HG03025 (cell line): Measurements from ENCODE around the gene SPTBN4.
"Not testable (repeated sequence)": the region's sequence is repeated elsewhere in the genome, so short reads cannot be mapped to it uniquely, and the experiment has no call there.

Experiments
- ATAC-seq: cut with Tn5 transposase; IDR thresholded peaks from one replicate; pipeline ENCODE4 v1.9.1; 2021; ENCODE audit warnings: mild to moderate bottlenecking, moderate library complexity; ENCODE audit not compliant: unreplicated experiment, low FRiP score

SPTBN4 gene

DNA sequence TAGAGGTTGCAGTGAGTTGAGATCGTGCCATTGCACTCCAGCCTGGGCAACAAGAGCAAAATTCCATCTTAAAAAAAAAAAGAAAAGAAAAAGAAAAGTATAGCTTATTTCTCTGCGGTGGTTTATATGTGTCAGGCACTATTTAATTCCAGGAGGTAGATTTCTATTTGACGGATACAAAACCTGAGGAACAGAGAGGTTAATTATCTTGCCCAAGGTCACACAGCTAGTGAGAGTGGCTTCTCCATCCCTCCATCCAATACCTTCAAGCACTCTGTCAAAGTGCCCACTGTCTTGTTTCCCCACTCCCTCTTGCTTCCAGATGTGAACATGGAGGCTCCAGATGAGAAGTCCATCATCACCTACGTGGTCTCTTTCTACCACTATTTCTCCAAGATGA, 34.8 kb downstream of the SPTBN4 start:
- no peak for ATAC-seq

DNA sequence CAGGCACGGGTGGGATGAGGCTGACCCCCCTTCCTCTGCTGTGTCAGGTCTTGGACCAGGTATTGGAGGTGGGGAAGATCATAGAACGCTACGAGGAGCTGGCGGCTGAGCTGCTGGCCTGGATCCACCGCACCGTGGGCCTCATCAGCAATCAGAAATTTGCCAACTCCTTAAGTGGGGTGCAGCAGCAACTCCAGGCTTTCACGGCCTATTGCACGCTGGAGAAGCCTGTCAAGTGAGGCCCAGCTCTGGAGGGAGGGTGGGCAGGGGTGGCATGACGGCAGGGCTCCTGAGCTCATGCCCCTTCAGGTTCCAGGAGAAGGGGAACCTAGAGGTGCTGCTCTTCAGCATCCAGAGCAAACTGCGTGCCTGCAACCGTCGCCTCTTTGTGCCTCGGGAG, 35.3 kb downstream of the SPTBN4 start:
- ATAC-seq = no peak

DNA sequence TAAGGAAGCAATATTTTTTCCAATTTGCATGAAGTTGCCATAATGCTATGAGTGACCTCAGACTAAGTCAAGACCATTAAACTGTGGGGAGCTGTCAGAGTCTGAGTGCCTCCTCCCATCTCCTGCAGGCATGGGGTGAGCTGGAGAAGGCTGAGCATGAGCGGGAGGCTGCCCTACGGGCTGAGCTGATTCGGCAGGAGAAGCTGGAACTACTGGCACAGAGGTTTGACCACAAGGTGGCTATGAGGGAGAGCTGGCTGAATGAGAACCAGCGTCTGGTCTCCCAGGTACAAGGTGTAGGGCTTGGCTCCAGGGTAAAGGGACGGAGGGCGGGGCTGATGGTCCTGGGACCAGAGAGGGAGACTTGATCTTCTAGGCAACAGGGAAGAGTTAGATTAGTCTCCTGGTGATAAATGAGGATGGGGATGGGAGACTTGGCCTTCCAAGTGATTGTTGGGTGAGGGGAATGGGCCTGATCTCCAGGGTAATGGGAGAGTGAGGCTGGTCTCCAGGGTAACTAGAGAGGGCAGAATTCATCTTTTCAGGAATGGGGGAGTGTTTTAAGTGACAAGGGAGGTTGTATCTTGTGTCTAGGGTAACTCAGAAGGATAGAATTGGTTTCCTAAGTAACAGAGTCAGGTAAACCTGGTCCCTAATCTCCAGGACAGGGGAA, 36.0 kb downstream of the SPTBN4 start:
- no peak for ATAC-seq

DNA sequence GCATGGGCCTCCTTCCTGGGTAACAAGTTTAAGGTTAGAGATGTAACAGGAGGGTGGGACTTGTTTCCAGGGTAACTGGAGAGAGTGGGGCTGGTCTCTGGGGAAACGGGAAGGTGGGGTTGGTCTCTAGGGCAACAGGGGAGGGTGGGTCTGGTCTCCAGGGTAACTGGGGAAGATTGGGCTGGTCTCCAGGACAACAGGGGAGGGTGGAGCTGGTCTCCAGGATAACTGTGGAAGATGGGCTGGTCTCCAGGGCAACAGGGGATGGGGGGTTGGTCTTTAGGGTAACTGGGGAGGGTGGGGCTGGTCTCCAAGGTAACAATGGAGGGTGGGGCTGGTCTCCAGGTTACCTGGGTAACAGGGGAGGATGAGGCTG, 36.5 kb downstream of the SPTBN4 start:
- ATAC-seq = no peak

DNA sequence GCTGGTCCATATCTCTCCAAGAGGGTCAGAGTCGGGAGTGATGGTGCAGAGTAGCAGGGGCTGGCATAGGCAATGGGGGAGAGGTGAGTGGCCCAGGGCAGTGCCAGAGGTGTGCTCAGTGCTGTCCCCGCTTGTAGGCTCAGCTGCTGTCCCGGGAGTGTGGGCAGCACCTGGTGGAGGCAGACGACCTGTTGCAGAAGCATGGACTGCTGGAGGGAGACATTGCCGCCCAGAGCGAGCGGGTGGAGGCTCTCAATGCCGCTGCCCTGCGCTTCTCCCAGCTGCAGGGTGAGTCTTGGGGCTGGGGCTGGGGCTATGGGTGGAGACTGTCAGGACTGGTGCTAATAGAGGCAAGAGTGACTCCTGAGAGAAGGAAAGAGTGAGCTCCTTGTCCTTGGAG, 39.3 kb downstream of the SPTBN4 start:
- ATAC-seq = no peak

DNA sequence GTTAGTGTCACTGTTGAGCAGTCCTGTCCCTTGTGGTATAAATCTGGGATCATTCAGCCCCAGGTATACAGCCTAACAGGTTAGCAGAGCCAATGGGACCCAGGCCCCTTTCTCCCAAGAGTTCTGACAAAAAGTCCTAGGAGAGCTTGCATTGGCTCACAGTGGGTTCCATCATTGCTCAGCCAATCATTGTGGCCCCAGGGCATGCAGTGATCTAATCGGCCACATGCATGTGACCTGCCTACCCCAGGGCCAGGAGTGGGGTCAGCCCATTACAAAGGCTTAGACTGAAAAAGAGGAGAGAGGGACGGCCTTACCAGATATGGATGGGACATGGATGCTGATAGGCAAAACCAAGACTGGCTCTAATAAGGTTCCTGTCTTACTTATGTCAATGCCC, 41.1 kb downstream of the SPTBN4 start:
- no peak for ATAC-seq

DNA sequence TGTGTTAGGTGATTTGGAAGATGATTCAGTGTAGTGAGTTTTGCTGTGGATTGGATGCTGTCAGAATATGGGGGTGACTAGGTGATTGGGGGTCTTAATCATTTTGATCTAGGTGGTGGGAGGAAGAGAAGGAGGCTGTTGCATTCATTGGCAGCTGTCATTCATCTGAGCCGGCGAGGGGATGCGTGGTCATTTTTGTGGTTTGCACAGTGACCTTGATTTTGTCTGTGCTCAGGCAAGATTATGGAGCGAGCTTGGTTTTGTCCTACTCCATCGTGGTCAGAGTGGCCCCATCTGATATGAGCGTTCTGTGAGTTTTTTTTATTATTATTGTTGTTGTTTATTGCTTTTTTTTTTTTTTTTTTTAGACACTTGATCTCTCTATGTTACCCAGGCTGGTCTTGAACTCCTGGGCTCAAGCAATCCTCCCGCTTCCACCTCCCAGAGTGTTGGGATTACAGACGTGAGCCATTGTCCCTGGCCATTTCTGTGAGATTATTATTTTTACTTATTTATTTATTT, 42.0 kb downstream of the SPTBN4 start:
- ATAC-seq = no peak

DNA sequence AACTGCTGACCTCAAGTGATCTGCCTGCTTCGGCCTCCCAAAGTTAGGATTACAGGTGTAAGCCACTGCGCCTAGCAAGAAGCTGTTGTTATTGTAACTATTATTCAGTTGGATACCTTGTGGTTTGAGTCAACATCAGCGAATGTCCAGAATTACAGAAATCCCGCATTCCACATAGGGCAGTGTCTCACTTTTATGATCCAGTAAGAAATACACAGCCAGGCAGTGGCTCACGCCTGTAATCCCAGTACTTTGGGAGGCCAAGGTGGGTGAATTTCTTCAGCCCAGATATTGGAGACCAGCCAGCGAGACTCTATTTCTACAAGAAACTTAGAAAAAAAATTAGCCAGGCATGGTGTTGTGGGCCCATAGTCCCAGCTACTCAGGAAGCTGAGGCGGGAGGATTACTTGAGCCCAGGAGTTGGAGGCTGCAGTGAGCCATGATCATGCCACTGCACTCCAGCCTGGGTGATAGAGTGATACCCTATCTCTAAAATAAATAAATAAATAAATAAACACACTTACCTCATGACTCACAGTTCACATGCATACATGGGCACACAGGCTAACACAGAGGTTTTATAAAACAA, 43.8 kb downstream of the SPTBN4 start:
- ATAC-seq = no peak

DNA sequence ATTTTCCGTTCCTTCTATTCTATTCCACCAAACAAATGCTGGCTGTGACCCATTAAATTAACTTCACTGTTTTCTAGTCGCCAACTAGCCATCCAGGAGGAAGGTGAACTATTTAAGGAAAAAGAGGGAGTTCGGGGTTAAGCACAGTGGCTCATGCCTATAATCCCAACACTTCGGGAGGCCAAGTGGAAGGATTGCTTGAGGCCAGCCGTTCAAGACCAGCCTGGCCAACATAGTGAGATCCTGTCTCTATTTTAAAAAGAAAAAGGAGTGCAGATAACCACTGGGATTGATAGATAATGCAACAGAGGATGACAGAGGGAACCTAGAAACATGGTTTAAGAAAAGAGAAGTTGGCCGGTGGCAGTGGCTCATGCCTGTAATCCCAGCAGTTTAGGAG, 44.7 kb downstream of the SPTBN4 start:
- ATAC-seq = no peak

DNA sequence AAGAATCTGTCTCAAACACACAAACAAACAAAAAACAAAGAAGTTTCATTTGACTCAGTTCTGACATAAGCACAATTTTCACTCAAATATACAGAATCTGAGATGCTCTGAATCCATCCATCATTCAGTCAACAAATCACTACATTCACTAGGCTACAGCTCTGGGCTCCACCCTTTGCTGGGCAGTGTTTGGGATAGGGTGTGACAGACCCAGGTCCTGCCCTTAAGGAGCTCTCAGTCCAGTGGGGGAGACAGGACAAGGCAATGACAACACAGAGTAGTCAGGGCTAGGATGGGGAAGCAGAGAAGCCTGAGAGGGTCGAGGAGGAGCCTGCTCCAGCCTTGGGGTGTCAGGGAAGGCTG, 45.3 kb downstream of the SPTBN4 start:
- ATAC-seq = no peak

DNA sequence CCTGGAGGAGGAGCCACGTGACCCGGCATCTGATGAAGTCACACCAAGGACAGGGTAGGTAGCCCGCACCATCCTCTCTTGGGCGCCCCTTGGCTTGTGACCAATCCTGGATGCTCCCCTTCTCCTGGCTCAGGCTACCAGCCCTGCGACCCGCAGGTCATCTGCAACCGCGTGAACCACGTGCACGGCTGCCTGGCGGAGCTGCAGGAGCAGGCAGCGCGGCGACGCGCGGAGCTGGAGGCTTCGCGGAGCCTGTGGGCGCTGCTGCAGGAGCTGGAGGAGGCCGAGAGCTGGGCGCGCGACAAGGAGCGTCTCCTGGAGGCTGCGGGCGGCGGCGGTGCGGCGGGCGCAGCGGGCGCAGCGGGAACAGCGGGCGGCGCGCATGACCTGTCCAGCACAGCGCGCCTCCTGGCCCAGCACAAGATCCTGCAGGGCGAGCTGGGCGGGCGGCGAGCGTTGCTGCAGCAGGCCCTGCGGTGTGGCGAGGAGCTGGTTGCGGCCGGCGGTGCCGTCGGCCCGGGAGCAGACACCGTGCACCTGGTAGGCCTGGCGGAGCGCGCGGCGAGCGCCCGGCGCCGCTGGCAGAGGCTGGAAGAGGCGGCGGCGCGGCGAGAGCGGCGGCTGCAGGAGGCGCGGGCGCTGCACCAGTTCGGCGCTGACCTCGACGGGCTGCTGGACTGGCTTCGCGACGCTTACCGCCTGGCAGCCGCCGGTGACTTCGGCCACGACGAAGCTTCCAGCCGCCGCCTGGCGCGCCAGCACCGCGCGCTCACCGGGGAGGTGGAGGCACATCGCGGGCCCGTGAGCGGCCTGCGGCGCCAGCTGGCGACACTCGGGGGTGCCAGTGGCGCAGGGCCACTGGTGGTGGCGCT, 45.9 kb downstream of the SPTBN4 start:
- no peak for ATAC-seq

DNA sequence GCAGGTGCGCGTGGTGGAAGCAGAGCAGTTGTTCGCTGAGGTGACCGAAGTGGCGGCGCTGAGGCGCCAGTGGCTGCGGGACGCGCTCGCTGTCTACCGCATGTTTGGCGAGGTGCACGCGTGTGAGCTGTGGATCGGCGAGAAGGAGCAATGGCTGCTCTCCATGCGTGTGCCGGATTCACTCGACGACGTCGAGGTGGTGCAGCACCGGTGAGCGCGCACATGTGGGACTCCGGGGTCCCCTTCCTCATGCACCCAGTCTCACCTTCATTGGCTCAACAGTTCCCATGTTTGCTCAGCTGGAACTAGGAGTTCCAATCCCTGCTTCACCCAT, 46.5 kb downstream of the SPTBN4 start:
- ATAC-seq = no peak

DNA sequence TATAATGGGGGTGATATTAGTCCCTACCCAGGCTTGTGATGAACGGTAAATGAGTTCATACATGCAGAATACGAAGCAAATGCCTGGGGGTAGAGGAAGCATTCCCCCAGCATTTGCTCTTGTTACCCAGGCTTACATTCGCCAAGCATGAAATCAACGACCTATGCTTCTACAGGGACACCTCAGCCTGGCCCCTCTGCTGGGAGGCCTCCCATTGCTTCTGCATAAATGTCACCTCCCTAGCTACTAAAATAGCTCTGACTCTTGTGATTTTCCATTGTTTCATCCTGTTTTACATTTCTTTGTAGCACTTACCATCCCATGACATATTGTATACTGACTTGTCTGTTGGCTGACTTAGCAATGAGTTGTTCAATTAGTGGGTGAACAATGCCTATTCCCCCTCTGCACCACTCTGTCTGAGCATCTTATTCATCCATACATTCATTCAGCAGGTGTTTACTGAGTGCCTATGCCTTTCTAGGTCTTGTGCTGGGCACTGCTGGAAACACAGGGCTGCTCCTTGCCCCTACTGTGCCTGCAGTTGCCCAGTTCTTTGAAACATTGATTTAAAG, 47.0 kb downstream of the SPTBN4 start:
- ATAC-seq = no peak

DNA sequence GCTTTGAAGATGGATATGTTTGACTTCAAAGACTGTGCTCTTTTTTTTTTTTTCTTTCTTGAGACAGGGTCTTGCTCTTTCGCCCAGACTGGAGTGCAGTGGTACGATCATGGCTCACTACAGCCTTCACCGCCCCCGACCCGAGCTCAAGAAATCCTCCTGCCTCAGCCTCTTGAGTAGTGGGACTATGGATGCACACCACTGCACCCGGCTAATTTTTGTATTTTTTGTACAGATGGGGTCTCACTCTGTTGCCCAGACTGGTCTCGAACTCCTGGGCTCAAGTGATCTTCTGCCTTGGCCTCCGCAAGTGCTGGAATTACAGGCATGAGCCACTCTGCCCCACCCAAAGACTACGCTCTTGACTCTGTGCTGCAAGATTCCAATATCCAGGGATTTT, 50.4 kb downstream of the SPTBN4 start:
- ATAC-seq = no peak

DNA sequence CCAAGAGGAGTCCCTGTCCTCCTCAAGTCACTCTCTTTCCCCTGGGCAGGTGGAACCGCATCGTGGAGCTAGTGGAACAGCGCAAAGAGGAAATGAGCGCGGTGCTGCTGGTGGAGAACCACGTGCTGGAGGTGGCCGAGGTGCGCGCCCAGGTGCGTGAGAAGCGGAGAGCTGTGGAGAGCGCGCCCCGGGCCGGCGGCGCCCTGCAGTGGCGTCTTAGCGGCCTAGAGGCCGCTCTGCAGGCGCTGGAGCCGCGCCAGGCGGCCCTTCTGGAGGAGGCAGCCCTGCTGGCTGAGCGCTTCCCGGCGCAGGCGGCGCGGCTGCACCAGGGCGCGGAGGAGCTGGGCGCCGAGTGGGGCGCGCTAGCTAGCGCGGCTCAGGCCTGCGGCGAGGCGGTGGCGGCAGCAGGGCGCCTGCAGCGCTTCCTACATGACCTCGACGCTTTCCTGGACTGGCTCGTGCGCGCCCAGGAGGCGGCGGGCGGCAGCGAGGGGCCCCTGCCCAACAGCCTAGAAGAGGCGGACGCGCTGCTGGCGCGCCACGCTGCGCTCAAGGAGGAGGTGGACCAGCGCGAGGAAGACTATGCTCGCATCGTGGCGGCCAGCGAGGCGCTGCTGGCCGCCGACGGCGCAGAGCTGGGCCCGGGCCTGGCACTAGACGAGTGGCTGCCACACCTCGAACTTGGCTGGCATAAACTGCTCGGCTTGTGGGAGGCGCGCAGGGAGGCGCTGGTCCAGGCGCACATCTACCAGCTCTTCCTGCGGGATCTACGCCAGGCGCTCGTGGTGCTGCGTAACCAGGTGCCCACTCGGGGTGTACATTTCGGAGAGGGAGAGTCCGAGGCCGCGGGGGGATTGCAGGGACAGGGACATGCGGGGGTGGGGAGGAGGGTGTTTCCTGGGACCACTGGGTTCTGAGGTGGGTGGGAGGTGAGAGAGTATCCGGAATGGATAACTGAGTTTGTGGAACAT, 52.8 kb downstream of the SPTBN4 start:
- ATAC-seq = no peak

DNA sequence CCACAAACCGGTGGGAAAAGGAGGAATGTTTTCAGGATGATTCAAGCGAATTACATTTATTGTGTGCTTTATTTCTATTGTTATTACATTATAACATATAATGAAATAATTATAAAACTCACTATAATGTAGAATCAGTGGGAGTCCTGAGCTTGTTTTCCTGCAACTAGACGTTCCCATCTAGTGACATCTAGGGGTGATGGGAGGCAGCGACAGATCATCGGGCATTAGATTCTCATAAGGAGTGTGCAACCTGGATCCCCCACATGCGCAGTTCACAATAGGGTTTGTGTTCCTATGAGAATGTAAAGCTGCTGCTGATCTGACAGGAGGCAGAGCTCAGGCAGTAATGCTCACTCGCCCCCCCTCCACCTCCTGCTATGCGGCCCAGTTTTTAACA, 54.5 kb downstream of the SPTBN4 start:
- no peak for ATAC-seq

DNA sequence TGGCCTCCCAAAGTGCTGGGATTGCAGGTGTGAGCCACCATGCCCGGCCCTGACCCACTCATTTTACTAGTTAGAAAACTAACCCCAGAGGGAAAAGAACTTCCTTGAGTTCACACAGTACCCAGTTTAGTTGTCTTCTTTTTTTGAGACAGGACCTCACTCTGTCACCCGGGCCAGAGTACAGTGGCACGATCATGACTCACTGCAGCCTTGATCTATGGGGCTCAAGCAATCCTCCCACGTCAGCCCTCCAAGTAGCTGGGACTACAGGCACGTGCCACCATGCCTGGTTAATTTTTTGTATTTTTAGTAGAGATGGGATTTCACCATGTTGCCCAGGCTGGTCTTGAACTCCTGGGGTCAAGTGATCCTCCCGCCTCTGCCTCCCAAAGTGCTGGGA, 55.1 kb downstream of the SPTBN4 start:
- not testable (repeated sequence) for ATAC-seq

DNA sequence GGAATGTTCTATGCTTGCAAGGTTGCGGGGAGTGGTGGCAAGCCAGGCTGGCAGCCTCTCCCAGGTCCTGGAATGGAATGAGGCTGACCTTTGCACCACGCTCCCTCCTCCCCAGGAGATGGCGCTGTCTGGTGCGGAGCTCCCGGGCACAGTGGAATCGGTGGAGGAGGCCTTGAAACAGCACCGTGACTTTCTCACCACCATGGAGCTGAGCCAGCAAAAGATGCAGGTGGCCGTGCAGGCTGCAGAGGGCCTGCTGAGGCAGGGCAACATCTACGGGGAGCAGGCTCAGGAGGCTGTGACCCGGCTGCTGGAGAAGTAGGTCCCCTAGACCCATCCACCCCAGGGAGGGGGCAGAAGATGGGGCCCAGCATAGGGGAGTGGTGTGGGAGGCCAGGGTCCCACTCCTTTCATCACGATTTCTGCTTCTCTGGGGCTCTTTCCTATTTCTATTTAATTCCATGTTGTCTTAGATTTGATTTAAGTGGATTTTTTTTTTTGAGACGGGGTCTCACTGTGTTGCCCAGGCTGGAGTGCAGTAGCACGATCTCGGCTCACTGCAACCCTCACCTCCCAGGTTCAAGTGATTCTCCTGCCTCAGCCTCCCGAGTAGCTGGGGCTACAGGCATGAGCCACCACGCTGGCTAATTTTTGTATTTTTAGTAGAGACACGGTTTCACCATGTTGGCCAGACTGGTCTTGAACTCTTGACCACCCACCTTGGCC, 56.7 kb downstream of the SPTBN4 start:
- no peak for ATAC-seq

DNA sequence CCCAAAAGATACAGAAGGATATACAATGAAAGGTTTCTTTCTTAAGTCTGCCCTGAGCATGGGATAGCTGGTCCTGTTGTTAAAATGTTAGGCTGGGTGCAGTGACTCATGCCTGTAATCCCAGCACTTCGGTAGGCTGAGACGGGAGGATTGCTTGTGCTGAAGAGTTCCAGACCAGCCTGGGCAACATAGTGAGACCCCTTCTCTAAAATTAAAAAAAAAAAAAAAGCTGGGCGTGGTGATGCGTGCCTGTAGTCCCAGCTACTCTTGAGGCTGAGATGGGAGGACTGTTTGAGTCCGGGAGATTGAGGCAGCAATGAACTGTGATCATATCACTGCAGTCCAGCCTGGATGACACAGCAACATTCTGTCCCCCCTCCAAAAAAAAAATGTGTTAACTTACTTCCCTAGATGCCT, 57.3 kb downstream of the SPTBN4 start:
- no peak for ATAC-seq

DNA sequence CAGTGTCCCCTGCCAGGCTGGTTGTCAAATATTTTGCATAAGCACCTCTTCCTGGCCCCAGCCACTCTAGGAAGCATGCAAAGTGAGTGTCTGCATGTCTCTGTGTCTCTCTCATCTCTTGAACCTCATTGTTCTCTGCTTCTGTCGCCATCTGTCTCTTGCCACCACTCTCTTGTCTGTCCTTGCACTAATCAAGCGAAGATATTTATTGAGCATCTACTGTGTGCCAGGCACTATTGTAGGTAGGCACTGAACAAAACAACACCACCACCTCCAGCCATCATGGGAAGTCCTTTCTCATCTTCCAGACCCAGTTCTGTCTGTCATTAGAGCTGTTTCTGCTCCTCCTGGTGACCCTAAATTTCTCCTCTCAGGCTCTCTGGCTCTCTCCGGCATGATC, 57.9 kb downstream of the SPTBN4 start:
- ATAC-seq = no peak
